Measurements from ENCODE around the gene LRRC66.

The LRRC66 gene, protein sequence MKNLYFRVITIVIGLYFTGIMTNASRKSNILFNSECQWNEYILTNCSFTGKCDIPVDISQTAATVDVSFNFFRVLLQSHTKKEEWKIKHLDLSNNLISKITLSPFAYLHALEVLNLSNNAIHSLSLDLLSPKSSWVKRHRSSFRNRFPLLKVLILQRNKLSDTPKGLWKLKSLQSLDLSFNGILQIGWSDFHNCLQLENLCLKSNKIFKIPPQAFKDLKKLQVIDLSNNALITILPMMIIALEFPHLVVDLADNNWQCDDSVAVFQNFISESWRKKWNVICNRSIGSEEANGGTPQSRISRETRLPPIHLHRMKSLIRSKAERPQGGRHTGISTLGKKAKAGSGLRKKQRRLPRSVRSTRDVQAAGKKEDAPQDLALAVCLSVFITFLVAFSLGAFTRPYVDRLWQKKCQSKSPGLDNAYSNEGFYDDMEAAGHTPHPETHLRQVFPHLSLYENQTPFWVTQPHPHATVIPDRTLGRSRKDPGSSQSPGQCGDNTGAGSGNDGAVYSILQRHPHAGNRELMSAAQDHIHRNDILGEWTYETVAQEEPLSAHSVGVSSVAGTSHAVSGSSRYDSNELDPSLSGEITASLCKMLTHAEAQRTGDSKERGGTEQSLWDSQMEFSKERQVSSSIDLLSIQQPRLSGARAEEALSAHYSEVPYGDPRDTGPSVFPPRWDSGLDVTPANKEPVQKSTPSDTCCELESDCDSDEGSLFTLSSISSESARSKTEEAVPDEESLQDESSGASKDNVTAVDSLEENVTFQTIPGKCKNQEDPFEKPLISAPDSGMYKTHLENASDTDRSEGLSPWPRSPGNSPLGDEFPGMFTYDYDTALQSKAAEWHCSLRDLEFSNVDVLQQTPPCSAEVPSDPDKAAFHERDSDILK

DNA sequence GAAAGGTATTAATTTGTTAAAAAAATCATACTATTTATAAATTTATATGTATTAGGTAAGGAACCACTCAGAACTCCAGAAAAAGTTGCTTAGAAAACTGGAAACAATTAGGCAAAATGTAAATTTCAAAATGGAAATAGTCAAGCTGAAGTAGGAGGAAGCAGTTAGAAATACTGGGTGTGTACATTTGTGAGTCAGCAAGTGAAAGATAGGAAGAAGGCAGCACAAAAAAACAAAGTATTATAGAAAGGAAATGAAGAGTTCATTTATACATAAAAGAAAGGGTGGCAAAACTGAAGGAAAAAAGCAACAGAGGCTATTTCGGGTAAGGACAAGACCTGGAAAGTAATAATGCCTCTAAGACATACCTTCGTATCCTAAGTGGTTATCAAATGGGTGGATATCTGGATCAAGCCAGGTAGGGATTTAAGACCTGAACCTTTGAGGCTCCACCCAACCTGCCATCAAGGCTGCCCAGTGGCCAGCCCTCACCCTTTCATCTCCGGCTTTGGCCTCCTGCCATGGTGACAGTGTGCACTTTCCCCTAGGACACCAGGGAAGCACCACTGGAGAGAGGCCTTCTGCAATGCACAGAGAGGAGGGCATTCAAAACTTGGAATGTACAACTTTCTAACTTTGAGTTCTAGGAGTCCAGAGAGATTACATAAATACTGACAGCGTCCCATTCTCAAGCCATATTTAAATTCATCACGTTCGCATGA is at the start of gene LRRC66:
TSS of gene LRRC66 (minus strand) at position 428 of the 722 bp plus-strand sequence. CDS start 2,750 bp downstream, outside the sequence.
- no peak for DNase-seq

DNA sequence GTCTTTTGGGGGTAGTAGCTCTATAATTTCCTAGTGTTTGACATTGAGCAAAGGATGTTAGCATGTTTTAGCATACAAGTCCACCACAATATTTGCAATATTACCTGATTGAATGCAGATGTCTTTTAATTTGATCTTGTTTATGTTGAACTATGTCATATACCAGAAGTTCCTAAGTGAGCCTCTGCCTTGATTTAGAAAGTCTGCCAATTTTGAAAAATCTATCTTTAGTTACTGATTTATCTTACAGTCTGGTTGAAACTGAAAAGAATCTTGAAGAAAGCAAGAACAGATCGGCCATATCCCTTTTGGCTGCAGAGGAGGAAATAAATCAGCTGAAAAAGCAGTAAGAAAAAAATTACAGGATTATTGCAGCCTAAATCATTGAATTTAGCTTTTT is 49.4 kb upstream of the LRRC66 start:
- DNase-seq = no peak

DNA sequence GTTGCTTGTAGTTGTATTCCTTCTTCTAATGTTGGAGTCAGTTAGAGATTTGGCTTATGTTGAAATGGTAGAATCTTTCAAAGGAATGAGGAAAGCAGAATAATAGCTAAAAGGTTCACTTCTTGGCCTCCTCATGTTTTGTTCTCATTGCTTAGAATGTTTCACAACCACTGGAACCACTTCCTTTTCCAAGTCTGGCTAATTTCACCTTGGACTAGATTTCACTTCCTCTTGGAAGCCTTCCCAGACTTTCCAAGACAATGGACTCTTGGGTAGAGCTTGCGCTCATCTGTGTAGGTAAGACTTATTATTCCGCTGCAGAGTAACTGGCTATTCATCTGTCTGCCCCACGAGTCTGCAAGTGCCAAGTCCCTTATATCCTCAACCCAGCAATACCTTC is 39.2 kb upstream of the LRRC66 start:
- no peak for DNase-seq

DNA sequence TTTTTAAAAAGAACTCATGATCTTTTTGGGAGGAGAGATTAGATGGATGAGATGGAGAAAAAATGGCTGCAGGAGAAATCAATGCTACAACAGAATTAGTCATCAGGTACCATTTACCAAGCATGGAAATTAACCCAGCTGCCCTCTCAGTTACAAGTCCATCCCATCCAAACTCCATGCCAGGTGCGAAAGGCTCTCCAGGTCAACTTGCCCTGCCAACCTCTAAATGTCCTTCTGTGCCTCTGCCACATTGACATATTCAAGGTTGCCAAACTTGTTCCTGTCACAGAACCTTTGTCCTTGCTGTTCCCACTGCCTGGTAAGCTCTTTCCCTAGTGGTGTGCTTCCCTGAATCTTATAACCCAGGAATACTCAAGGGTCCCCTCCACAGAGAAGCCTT is 38.1 kb upstream of the LRRC66 start:
- no peak for DNase-seq

DNA sequence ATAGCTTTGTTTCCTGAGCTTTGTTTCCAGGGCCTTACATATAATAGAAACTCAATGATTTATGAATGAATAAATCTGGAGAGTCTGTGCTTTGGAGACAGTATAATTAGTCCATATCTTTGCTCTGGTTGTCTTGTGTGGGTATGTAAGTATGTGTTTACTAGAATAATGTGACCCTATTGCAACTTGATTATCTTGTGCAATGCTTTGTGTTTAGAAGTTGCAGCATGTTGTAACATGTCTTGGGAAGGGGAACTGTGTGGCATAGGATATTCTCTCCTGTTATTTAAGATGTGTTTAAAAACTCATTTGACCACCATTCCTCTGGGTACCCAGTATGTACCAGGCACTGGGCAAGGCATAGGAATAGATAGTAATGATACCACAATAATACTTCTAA is 37.0 kb upstream of the LRRC66 start:
- no peak for DNase-seq

DNA sequence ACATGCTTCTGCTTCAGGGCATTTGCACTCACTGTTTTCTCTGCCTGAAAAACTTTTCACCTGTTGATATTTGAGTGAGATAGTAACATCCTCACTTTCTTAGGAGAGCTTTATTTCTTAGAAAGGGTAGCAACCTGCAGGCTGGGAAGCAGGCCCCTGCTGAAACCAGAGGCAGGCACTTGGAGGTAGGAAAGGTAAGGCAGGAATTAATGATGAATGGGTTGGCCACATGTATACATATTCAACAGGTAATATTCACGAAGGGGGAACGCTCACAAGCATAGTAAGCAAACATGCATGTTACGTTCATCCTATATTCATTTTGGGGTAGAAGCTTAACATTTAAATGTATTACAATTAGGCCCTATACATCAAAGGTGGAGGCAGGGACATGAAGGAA is 34.1 kb upstream of the LRRC66 start:
- no peak for DNase-seq

DNA sequence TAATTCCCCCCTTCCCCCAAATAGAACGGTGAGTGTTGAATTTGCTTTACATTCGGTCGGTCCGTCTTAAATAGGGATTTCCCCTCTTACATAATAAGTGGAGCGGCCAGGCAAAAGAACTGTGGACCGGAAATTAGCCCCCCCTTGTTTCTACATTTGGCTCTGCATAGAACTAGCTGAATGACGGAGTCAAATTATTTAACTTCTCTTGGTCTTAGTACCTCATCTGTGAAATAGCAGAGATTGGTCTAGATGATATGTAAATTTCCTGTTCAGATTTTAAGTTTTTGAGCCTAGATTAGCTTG is 32.3 kb upstream of the LRRC66 start:
- no peak for DNase-seq

DNA sequence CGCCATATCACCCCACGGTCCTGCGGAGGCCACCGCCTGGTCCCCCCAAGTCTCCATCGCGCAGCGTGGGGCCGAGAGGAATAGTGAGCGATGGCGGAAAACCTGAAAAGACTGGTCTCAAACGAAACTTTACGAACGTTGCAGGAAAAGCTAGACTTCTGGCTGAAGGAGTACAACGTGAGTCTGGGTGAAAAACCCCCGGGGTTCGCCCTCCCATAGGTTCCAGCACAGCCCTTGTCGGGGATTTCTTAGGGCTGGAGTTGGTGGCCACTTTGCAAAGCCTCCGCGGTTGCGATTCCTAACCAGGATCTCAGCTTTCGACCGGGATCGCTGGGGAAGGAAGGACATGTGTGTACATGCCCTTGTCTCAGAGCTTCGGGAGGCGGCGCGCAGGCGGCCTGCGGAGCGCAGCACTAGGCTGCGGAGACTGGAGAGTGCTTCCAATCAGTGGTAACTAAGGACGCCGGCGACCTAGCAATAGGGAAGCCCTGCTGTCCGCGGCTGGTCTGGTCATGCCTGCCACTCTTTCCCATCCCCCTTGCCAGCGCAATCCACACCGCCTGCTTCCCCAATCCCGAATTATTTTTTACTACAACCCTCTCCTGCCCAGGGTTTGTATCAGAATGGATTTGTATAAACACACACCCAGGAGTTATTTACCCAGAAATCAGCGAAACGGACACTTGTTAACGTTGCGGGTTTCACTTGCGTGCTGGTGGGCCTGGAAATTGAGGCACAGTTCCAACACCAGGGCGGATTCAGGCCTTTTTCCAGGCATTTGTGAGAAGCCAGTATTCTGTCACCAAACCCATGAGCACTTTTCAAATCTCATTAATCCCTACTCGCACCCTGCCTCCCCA is 31.7 kb upstream of the LRRC66 start:
- peak; percentile 64 for DNase-seq

DNA sequence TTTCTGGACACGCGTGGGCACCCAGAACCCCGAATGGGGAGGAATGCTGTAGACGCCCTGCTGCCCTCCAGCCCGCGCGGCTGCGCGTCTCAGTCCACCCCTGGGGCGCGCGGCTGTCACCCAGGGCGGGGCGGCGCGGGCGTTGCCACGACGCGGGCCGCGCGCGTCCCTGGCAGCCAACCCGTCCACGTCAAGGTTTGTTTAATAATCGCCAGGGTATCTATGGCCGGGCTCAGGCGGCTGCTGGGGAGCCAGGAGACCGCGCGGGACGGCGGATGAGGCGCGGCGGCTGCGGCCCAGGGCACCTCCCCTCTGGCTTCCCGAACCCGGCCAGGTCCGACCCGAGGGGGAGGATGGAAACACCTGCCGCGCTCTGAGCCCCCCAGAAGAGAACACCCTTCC is 31.1 kb upstream of the LRRC66 start, which contains the start of gene SPATA18:
TSS of gene SPATA18 (plus strand) at position 92 of the 402 bp plus-strand sequence. CDS start 401 bp downstream, outside the sequence.
- DNase-seq = no peak

DNA sequence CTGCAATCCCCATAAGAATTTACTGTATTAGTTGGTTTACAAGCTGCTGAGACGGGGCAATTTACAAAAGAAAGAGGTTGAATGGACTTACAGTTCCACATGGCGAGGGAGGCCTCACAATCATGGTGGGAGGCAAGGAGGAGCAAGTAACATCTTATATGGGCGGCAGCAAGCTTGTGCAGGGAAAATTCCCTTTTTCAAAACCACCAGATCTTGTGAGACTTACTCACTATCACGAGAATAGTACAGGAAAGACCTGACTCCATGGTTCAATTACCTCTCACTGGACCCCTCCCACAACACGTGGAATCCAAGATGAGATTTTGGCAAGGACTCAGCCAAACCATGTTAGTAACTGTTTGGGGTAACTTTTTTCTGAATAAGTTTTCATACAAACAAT is 29.1 kb upstream of the LRRC66 start:
- no peak for DNase-seq

DNA sequence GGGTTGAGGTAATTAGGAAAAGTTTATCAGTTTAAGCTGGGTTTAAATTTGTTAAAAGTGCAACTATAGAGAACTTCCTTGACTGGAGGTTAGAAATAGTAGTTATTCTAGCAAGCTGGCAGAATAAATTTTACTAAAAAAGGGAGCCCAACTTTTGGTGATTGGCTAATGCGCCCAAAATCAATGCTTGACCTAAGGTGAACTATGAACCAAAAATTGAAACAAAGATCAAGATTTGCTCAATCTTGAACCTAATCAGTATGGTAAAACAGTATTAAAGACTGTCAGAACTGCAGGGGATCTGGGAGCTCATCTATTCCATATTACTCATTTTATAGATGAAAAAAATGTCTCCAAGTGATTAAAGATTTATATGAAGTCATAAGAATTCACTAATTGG is 24.9 kb upstream of the LRRC66 start:
- DNase-seq = no peak

DNA sequence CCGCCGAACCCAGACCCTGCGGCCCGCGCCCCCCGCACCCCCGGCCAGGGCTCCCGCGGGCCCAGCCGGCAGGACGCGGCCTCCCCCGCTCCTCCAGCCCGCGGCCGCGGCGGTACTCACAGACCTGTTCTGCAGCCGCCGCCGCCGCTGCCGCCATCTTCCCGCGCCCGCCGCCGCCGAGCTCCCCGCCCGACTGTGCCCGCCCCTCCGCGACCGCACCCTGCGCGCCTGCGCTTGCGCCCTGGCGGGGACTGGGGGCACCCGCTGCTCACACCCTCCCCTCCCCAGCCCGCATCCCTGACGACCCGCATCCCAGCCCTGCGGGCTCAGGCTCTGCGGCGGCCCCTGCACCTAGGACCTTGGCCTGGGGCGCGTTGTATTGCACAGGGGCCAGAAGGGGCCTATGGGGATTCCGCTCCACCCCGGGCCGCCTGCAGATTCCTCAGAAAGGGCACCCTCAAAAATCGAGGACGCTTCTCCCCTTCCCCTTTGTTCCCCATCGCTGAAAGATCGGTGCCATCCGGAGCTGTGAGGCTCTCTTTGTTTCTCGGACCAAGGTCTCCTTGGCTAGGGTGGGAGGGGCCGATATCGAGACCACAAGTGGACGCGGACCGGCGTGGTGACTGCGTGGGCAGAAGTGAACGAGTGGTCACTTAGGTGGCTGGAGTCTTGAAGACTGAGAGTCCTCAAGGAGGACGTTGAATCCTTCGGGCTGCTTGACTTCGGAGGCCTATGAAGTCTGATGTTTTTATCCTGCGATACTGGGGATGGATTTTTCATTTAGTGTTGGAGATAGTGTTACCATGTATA is 18.1 kb upstream of the LRRC66 start, which contains the start of gene SGCB:
TSS of gene SGCB (minus strand) at position 197 of the 810 bp plus-strand sequence. CDS start at position 157, 40 bp downstream.
- DNase-seq = peak; percentile 22

DNA sequence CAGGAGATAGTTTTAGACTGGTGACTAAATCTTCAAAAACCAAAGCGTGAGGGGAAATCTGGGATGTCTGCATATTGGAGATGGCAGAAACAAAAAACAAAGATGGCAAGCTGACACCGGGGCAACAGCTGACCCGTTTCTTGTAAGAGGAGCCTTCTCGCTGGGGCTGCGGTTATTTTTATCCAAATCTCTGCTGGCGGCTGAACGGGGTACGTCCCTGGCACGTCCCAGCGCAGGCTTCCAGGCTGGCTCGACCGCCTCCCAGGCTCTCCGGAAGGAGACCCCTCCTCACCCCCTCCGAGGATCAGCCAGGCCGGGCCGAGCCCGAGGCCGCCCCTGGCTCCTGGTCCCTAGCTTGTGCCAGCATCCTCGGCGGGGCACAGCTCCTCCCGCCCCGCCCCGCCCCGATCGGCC is 17.5 kb upstream of the LRRC66 start:
- peak; percentile 7 for DNase-seq

DNA sequence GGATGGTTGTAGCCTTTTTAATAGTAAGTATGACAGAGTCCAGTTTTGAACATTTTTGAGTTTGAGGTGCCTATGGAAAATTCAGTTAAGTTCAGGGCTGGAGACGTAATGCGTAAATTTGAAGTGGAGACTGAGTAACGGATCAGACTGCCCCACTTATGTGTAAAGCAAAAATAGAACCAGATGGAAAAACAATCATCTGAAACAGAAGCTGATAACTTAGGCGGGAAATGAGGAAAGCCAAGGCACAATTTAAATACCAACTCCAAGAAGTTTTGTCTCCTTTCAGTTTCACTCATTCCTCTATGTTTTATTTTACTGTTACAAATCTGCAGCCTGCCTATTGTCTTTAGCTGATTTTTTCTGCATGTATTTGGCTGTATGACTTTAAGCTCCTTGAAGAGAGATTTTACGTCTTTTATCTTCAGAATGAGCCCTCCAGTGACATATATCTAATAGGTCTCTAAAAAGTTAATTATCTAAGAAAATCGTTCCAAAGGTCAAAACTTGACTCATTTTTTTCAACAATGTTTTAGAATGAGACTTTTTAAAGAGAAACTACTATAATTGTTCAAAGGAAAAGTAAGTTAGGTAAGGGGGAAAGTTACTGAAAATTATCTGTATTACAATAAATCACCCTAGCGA is 16.8 kb upstream of the LRRC66 start:
- no peak for DNase-seq

DNA sequence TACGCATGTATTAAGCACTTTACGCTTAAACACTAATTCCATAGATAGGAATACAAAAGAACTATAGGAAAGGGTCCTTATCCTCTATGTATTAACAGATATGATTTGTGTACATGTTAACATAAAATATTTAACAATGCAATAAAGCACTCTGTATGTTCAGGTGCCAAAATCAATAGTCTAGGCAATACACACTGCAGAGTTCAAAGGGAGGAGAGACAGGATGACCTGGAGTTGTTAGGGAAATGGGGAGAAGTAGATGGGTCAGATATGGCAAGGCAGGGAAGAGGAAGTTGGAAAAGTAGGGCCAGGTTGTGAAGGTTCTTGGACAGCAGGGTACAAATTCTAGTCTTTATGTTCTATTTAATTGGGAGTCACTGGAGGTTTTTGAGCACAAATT is 15.0 kb upstream of the LRRC66 start:
- DNase-seq = no peak

DNA sequence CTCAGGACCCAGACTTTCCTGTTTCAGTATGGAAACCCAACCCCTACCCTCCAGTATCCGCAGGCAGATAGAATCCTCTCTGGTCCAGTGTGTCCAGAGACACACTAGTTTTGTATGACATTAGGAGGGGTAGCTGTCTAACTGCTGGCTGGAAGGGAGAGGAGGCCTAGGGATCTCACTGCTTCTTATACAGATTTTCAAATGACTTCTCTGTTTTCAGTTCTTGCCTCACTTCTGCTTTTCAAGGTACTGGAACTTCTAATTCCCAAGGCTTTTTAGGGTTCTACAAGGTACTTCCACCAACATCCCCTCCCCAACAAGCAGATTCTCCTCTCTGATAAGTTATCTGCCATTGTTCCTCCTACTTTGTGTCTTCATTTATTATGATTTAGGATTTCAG is 11.8 kb upstream of the LRRC66 start:
- DNase-seq = no peak

DNA sequence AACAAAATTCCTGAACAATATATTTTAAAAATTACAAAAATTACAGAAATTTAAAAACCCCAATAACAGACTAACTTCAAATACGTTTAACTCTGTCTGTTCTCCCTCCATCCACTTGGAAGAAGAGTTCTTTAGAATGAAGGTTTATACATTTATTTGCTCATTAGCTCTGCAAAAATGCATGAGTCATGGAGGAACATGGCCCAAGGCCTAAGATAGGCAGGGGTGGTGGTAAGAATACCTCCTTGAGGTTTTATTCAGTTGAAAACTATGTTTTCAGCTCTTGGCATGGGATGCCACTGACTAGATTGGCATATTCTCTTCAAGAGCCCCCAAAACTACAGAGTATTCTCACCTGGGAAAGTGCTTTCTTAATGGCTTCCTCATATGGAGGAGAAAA is 8.8 kb upstream of the LRRC66 start:
- peak; percentile 32 for DNase-seq

DNA sequence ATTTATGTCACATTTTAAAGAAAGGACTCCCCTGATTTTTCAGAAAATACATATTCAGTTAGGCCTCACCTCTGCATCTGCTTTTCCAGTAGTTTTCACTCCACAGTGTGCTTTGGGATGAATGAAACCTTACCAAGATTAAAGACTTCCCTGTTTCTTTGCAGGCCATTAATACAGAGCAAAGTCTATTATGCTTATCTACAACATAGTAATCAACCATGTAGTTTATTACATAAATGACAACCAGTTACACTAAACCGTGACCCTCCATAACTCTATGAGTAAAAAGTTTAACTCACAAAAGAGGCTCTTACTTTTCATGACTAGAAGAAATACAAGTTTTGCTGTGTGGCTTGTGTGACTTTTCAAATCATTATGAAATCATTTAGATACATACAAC is 2.3 kb downstream of the LRRC66 start:
- no peak for DNase-seq

DNA sequence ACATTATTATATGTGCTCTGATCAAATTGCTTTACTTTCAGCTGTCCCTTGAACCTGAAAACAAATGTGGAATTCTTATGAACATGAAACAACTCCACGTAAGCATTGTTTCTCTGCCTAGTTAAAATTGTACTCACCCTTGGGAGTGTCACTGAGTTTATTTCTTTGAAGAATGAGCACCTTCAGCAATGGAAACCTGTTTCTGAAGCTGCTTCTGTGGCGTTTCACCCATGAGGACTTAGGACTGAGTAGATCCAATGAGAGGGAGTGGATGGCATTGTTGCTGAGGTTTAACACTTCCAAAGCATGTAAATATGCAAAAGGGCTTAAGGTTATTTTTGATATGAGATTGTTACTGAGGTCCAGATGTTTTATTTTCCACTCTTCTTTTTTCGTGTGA is 3.2 kb downstream of the LRRC66 start:
- DNase-seq = no peak

DNA sequence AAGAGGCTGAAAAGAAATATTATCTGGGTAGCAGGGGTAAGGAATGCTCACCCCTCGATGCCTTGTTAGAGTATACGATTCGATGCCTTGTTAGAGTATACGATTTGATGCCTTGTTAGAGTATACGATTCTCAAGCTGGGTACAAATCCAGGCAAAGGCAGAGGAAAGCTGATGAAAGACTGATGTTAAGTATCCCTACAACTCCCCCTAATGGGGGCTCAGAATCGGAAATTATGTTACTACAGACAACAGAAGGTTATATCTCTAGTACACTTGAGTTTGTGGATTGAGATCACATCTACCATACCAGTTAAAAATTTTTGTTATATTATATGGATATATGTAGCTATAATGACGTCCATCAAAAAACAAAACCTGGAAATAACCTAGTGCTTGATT is 4.8 kb downstream of the LRRC66 start:
- no peak for DNase-seq

DNA sequence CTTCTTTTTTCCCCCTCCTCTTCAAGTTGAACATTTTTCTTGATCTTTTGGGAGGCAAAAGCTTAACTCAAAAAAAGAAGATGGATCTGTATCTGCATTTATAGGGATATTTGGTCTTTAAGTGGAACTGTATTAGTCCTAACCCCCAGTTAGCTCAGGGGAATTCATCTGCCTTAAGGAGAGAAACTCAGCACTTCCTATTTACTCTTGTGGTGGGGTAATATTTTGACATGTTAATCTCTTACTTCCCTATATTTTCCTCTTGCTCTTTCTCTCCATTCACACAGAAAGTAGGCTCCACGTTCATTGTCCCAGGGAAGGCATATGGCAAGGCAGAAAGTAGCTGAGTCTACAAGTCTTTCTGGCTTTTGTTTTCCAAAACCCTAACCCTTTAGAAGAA is 5.3 kb downstream of the LRRC66 start:
- no peak for DNase-seq
